Measurements from ENCODE around the gene DDIAS.
"Not testable (repeated sequence)": the region's sequence is repeated elsewhere in the genome, so short reads cannot be mapped to it uniquely, and the experiment has no call there.

Gene DDIAS

DNA sequence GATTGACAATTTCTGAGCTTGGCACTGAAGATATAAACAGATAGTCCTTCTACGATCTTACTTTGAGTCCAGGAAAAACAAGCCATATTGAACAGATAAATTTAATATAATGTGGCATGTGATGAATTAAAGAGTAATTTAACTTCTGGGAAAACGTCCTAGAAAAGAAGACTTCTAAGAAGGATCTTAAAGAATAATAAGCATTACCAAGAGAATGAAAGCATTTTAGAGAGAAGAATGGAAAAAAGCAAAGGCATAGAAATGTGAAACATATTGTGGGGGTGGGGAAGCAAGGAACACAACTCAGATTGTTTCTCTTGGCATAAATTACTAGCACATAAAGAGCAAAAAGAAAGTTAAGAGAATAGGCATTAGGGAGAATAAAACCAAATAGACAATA lies 5.4 kb downstream of the DDIAS start:
- intact Hi-C loops (cut with DNase I), result loop anchor here (5.0 to 10.0 kb wide), 5 partner anchors 168 to 378 kb away; partner anchors contain the start of genes ANKRD42, CCDC90B, PCF11 and RAB30
- DNase-seq, result no peak

DNA sequence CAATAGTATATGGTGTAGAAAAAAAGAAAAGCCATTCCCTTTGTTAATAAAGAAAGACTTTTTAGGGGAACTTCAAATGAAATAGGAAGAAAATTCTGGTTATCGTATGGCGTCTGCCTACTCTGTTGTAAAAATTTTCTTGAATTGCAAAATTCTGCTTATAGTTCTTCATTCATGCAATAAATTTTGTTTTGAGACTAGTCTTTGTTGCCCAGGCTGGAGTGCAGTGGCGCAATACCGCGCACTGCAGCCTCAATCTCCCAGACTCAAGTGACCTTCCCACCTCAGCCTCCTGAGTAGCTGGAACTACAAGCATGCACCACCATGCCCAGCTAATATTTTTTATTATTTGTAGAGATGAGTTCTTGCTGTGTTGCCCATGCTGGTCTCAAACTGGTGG lies 5.8 kb downstream of the DDIAS start:
- no peak for DNase-seq
- intact Hi-C loops (cut with DNase I), result loop anchor here (5.0 to 10.0 kb wide), 5 partner anchors 167 to 377 kb away; partner anchors contain the start of genes ANKRD42, CCDC90B, PCF11 and RAB30

- intact Hi-C loops (cut with DNase I), result loop anchor here (5.0 to 10.0 kb wide), 5 partner anchors 166 to 376 kb away; partner anchors contain the start of genes ANKRD42, CCDC90B, PCF11 and RAB30
- no peak for DNase-seq
Measured at GRCh38 chr11:82908311-82908710, 6.8 kb downstream of the DDIAS start.

GRCh38 chr11:82909015-82909640 lies 7.6 kb downstream of the DDIAS start:
- intact Hi-C loops (cut with DNase I), result loop anchor here (5.0 to 10.0 kb wide), 5 partner anchors 166 to 376 kb away; partner anchors contain the start of genes ANKRD42, CCDC90B, PCF11 and RAB30
- DNase-seq, result no peak

DNA sequence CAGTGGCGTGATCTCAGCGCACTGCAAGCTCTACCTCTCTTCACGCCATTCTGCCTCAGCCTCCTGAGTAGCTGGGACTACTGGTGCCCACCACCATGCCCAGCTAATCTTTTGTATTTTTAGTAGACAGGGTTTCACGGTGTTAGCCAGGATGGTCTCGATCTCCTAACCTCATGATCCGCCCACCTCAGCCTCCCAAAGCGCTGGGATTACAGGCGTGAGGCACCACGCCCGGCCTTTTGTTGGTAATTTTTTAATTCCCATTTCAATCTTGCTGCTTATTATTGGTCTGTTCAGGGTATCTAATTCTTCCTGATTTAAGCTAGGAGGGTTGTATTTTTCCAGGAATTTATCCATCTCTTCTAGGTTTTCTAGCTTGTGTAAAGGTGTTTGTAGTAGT lies 18.2 kb downstream of the DDIAS start:
- intact Hi-C loops (cut with DNase I); DNase-seq: not testable (repeated sequence)

DNA sequence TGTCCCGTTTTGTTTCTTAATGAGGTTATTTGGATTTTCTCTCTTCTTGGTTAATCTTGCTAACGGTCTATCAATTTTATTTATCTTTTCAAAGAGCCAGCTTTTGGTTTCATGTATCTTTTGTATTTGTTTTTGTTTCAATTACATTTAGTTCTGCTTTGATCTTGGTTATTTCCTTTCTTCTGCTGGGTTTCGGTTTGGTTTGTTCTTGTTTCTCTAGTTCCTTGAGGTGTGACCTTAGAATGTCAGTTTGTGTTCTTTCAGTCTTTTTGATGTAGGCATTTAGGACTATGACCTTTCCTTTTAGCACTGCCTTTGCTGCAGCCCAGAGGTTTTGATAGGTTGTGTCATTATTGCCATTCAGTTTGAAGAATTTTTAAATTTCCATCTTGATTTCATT lies 18.7 kb downstream of the DDIAS start:
- DNase-seq; intact Hi-C loops (cut with DNase I): not testable (repeated sequence)

DNA sequence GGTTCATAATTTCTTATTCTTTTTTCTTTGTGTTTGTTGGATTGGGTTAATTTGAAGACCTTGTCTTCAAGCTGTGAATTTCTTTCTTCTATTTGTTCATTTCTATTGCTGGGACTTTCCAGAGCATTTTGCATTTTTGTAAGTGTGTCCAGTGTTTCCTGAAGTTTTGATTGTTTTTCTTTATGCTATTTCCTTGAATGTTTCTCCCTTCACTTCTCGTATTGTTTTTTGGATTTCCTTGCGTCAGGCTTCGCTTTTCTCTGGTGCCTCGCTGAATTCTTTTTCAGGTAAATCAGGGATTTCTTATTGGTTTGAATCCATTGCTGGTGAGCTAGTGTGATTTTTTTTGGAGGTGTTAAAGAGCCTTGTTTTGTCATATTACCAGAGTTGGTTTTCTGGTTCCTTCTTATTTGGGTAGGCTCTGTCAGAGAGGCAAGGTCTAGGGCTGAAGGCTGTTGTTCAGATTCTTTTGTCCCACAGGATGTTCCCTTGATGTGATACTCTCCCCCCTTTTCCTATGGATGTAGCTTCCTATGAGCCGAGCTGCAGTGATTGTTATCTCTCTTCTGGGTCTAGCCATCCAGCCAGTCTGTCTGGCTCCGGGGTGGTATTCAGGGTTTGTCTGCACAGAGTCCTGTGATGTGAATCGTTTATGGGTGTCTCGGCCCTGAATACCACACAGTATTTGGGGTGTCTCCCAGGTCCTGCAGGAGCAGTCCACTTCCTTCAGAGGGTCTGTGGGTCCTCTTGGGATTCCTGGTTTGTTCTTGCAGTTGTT lies 21.0 kb downstream of the DDIAS start:
- DNase-seq; intact Hi-C loops (cut with DNase I): not testable (repeated sequence)

DNA sequence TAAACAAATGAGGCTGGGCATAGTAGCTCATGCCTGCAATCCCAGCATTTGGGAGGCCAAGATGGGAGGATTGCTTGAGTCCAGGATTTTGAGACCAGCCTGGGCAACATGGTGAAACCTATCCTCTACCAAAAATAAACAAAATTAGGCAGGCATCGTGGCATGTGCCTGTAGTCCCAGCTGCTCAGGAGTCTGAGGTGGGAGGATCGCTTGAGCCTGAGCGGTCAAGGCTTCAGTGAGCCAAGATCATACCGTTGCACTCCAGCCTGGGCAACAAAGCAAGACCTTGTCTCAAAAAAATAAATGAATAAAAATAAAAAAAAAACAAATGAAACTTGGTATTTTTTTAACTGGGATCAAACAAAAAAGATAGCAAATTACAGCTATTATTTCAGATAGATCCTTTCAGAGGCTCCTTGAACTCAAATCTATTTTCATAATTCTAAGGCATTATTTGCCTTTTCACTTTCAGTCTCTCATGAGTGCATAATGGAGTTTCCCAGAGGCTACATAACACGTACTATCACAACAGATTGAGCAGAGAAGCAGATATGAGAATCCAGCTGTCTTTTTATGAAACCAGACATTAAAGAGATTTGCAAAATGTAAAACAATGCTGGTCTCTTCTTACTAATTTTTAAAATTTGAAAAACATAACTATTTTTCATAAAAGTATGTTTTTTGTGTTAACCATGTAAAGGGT lies 23.1 kb downstream of the DDIAS start:
- no peak for DNase-seq

GRCh38 chr11:82927264-82927880 lies 25.8 kb downstream of the DDIAS start:
- intact Hi-C loops (cut with DNase I), result no loop called here
- peak in 13 of 42 donors; percentile 7 to 62 (median 28) for DNase-seq

More for the DNA sequence above, 23.1 kb downstream of the DDIAS start:
- intact Hi-C loops (cut with DNase I), result no loop called here

GRCh38 chr11:82929121-82929520 lies 27.6 kb downstream of the DDIAS start:
- DNase-seq, result no peak
- intact Hi-C loops (cut with DNase I), result no loop called here

GRCh38 chr11:82930229-82930628 lies 28.7 kb downstream of the DDIAS start:
- intact Hi-C loops (cut with DNase I), result no loop called here
- DNase-seq, result no peak

DNA sequence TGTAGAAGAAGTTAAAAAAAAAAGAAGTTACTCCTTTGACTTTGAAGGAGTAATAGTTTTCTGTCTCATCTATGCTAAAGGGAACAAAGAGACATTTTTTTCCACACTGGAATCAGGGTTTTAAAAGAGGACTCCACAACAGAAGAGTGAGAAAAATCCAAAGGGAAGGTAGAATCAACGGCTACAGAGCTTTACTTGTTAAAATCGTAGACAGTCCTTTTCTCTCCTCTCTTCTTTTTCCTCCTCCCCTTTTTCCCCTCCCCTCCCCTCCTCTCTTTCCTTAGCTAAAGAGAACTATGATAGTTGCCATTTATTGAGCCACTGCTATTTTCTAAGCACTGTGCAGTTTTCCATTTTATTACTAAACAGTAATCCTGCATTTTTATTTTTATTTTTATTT lies 29.2 kb downstream of the DDIAS start:
- no peak for DNase-seq
- intact Hi-C loops (cut with DNase I), result no loop called here

DNA sequence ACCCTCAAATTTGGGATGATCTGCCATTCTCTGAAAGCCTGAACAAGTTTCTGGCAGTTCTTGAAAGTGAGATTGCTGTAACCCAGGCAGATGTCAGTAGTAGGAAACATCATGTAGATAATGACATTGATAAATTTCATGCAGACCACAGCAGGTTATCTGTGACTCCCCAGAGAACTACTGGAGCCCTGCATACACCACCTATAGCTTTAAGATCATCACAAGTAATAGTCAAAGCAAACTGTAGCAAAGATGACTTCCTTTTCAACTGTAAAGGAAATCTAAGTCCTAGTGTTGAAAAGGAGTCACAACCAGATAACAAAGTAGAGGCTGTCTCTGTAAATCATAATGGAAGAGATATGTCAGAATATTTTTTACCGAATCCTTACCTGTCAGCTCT lies 31.0 kb downstream of the DDIAS start:
- no peak for DNase-seq
- intact Hi-C loops (cut with DNase I), result no loop called here

DNA sequence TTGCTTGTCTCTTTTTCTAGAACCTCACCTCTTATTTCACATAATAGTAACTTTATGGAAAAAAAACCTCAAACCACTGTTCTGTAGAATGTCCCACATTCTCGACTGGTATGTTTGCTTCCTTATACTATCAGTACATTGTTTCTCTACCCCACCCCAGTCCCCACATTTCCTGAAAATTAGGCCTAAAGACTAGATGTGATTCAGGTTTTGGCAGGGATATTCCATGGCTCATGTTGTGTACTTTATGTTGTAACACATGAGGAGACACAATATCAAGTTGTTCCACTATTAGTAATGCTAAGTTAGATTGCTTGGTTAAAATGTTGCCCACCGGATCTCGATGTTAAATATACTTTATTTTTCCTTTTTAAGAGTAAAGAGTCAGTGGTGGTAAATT lies 34.7 kb downstream of the DDIAS start:
- intact Hi-C loops (cut with DNase I), result no loop called here

GRCh38 chr11:82937554-82937953 lies 36.0 kb downstream of the DDIAS start:
- DNase-seq, result no peak
- intact Hi-C loops (cut with DNase I), result no loop called here

More for the DNA sequence above, 34.7 kb downstream of the DDIAS start:
- no peak for DNase-seq

DNA sequence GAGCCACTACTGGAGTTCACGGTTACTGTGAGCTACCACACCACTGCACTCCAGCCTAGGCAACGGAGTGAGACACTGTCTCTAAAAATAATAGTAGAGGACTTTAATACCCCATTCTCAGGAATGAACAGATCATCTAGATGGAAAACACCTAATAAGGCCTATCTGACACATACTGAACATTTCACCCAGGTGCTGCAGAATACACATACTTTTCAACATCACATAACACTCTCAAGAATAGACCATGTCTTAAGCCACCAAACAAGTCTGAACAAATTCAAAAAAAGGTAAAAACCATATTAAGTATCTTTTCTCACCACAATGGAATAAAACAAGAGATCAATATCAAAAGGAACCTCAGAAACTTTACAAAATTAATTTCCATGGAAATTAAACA lies 37.9 kb downstream of the DDIAS start:
- no peak for DNase-seq
- intact Hi-C loops (cut with DNase I), result no loop called here

GRCh38 chr11:82942376-82942775 lies 40.8 kb downstream of the DDIAS start:
- DNase-seq, result no peak
- intact Hi-C loops (cut with DNase I), result no loop called here

DNA sequence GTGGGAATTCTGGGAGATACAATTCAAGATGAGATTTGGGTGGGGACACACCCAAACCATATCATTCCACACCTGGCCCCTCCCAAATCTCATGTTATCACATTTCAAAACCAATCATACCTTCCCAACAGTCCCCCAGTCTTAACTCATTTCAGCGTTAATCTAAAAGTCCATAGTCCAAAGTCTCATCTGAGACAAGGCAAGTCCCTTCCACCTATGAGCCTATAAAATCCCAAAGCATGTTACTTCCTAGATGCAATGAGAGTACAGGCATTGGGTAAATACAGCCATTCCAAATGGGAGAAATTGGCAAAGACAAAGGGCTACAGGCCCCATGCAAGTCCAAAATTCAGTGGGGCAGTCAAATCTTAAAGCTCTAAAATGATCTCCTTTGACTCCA lies 41.9 kb downstream of the DDIAS start:
- intact Hi-C loops (cut with DNase I); DNase-seq: not testable (repeated sequence)

DNA sequence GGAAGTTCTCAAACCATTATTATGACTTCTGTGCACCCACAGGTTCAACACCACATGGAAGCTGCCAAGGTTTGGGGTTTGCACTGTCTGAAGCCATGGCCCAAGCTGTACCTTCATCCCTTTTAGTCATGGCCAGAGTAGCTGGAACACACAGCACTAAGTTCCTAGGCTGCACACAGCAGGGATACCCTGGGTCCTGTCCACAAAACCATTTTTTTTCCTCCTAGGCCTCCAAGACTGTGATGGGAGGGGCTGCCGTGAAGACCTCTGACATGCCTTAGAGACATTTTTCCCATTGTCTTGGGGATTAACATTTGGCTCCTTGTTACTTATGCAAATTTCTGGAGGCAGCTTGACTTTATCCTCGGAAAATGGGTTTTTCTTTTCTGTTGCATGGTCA lies 42.7 kb downstream of the DDIAS start:
- intact Hi-C loops (cut with DNase I), result no loop called here
- no peak for DNase-seq
